SK-N-SH (cell line): ENCODE results near the gene IL36G.

Experiments
- TAF1 ChIP-seq: IDR thresholded peaks from 2 replicates; pipeline ENCODE4 v1.6.1; 2012; ENCODE audit warnings: low read depth, mild to moderate bottlenecking, low read length, moderate library complexity, borderline replicate concordance
- TF ChIP-seq, protein P1 (sequence below): fragments of 200-600 bp; sonication (generic); IDR thresholded peaks from 2 replicates; pipeline ENCODE4 v1.6.1; 2017; ENCODE audit warnings: antibody characterized with exemption, mild to moderate bottlenecking, moderate library complexity
- TF ChIP-seq, protein P2 (sequence below): IDR thresholded peaks from 2 replicates; pipeline ENCODE4 v1.4.0; 2012; ENCODE audit warnings: low read depth, borderline replicate concordance

DNA sequence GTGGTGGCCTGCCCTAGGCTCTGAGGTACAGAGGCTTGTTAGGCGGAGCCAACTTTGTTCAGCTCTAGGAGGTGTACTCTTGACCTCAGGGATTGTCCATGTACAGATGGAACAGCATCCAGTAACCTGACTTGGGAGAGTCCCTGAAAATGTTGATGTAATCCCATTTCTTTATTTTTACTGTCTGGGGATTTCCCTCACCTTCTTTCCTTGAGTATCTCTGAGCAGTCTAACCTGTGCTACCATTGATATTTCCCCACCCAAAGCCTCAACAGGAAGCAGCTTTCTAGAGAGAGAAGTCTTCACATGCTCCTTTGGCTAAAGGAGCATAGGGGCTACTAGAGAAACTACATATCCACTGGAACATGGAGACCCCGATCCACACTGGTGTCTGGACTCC, 37.8 kb downstream of the IL36G start:
- TF ChIP-seq, protein P1, sequence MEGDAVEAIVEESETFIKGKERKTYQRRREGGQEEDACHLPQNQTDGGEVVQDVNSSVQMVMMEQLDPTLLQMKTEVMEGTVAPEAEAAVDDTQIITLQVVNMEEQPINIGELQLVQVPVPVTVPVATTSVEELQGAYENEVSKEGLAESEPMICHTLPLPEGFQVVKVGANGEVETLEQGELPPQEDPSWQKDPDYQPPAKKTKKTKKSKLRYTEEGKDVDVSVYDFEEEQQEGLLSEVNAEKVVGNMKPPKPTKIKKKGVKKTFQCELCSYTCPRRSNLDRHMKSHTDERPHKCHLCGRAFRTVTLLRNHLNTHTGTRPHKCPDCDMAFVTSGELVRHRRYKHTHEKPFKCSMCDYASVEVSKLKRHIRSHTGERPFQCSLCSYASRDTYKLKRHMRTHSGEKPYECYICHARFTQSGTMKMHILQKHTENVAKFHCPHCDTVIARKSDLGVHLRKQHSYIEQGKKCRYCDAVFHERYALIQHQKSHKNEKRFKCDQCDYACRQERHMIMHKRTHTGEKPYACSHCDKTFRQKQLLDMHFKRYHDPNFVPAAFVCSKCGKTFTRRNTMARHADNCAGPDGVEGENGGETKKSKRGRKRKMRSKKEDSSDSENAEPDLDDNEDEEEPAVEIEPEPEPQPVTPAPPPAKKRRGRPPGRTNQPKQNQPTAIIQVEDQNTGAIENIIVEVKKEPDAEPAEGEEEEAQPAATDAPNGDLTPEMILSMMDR: no peak
- TF ChIP-seq TAF1: no peak
- TF ChIP-seq, protein P2, sequence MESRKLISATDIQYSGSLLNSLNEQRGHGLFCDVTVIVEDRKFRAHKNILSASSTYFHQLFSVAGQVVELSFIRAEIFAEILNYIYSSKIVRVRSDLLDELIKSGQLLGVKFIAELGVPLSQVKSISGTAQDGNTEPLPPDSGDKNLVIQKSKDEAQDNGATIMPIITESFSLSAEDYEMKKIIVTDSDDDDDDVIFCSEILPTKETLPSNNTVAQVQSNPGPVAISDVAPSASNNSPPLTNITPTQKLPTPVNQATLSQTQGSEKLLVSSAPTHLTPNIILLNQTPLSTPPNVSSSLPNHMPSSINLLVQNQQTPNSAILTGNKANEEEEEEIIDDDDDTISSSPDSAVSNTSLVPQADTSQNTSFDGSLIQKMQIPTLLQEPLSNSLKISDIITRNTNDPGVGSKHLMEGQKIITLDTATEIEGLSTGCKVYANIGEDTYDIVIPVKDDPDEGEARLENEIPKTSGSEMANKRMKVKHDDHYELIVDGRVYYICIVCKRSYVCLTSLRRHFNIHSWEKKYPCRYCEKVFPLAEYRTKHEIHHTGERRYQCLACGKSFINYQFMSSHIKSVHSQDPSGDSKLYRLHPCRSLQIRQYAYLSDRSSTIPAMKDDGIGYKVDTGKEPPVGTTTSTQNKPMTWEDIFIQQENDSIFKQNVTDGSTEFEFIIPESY: no peak
